Measurements from ENCODE around the gene EIF5AL1.
"Not testable (repeated sequence)": the region's sequence is repeated elsewhere in the genome, so short reads cannot be mapped to it uniquely, and the experiment has no call there.

DNA sequence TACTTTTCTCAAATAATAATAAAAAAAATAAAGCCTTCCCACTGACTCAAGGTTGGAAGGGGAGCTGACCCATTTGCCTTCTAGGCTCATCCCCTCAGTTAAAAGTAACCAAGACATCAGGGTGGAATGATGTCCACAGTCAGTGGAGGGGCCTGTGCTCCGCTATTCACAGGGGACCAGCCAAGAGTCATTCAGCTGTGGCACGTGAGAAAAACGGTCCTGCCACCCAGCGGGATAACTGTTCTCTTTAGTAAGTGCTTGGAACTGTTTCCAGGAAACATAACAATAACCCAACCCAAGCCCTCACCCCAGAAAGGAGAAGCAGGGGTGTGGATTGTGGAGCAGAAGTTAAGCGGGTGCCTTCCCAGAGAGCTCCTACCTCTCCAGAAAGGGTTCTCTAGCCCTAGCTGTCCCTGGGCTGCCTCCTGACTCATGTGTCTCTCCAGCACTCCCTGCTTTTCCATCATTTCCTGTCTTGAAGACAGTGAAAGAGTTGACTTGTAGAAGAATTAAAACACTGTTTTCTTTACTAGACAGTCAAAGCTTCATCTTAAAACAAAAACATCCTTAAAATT is 2.3 kb upstream of the EIF5AL1 start:
- not testable (repeated sequence) for TF ChIP-seq CTCF (IDR thresholded peaks at IDR 0.05; ENCODE audit: borderline replicate concordance, extremely low read depth, low read length, poor library complexity, severe bottlenecking); EZH2 (IDR thresholded peaks at IDR 0.05; ENCODE audit: borderline replicate concordance, low read depth, low read length, severe bottlenecking)

Data from DND-41 (cell line).